ENCODE data around the gene TNFAIP3.

GRCh38 chr6:137849981-137850714, 16.9 kb upstream of the TNFAIP3 start:
- TF ChIP-seq CTCF (IDR thresholded peaks at IDR 0.05; ENCODE audit: poor library complexity): no peak
- no peak for TF ChIP-seq EZH2phosphoT487 (IDR thresholded peaks at IDR 0.05; ENCODE audit: low read depth, severe bottlenecking, unreplicated experiment)
- TF ChIP-seq EZH2 (IDR thresholded peaks at IDR 0.05; ENCODE audit: borderline replicate concordance): no peak

All from hepatocyte (in vitro differentiated cells).